HEK293T (cell line): ENCODE data around the gene MBD3L2B.

Source experiments
- CTCF ChIA-PET: fragments of 350-600 bp; formaldehyde crosslinking; extraction: SDS; loops from one replicate; lab custom pipeline; 2021; ENCODE audit warnings: antibody characterized with exemption, inconsistent platforms; lab: Yijun Ruan, JAX
- POLR2A ChIA-PET: fragments of 350-600 bp; formaldehyde crosslinking; extraction: SDS; loops from one replicate; lab custom pipeline; 2020; ENCODE audit warnings: antibody characterized with exemption, inconsistent platforms; lab: Yijun Ruan, JAX
- DNase-seq: peaks from one replicate; pipeline ENCODE4 v3.0.0; 2012; ENCODE audit warnings: mixed read lengths; ENCODE audit errors: extremely low spot score
- ARNT ChIP-seq: fragments of 450-650 bp; IDR thresholded peaks from 2 replicates; pipeline ENCODE4 v1.6.1; 2017; ENCODE audit warnings: mild to moderate bottlenecking
- BHLHE40 ChIP-seq: fragments of 450-650 bp; IDR thresholded peaks from 2 replicates; pipeline ENCODE4 v1.6.1; 2016; ENCODE audit warnings: mild to moderate bottlenecking, moderate library complexity, borderline replicate concordance
- CTBP1 ChIP-seq: fragments of 450-650 bp; IDR thresholded peaks from 2 replicates; pipeline ENCODE4 v1.6.1; 2016; ENCODE audit warnings: borderline replicate concordance
- ELF4 ChIP-seq: fragments of 450-650 bp; IDR thresholded peaks from 2 replicates; pipeline ENCODE4 v1.6.1; 2017; ENCODE audit warnings: antibody characterized with exemption
- FOXA1 ChIP-seq: fragments of 450-650 bp; IDR thresholded peaks from 2 replicates; pipeline ENCODE4 v1.6.1; 2016; ENCODE audit warnings: mild to moderate bottlenecking
- FOXK2 ChIP-seq: fragments of 450-650 bp; IDR thresholded peaks from 2 replicates; pipeline ENCODE4 v1.6.1; 2016; ENCODE audit warnings: mild to moderate bottlenecking
- FOXM1 ChIP-seq: fragments of 450-650 bp; IDR thresholded peaks from 2 replicates; pipeline ENCODE4 v1.6.1; 2017; ENCODE audit warnings: mild to moderate bottlenecking, borderline replicate concordance
- HDGF ChIP-seq: fragments of 450-650 bp; IDR thresholded peaks from 2 replicates; pipeline ENCODE4 v1.6.1; 2017; ENCODE audit warnings: antibody characterized with exemption, borderline replicate concordance
- L3MBTL2 ChIP-seq: fragments of 450-650 bp; conservative IDR thresholded peaks from 2 replicates; pipeline ENCODE4 v1.6.1; 2016; ENCODE audit warnings: mild to moderate bottlenecking
- LEF1 ChIP-seq: fragments of 450-650 bp; IDR thresholded peaks from 2 replicates; pipeline ENCODE4 v1.6.1; 2017; ENCODE audit warnings: mild to moderate bottlenecking, borderline replicate concordance
- NFRKB ChIP-seq: fragments of 450-650 bp; IDR thresholded peaks from 2 replicates; pipeline ENCODE4 v1.6.1; 2016; ENCODE audit warnings: mild to moderate bottlenecking, moderate library complexity
- SP1 ChIP-seq: fragments of 450-650 bp; IDR thresholded peaks from 2 replicates; pipeline ENCODE4 v1.6.1; 2017
- SUZ12 ChIP-seq: fragments of 450-650 bp; IDR thresholded peaks from 2 replicates; pipeline ENCODE4 v1.6.1; 2016; ENCODE audit warnings: mild to moderate bottlenecking
- TARDBP ChIP-seq: fragments of 450-650 bp; IDR thresholded peaks from 2 replicates; pipeline ENCODE4 v1.6.1; 2016
- ZNF384 ChIP-seq: fragments of 450-650 bp; IDR thresholded peaks from 2 replicates; pipeline ENCODE4 v1.6.1; 2016
- TF ChIP-seq, protein P1 (sequence below): fragments of 450-650 bp; IDR thresholded peaks from 2 replicates; pipeline ENCODE4 v1.6.1; 2016

The MBD3L2B gene

GRCh38 chr19:7018828-7019227 lies 2.4 kb downstream of the MBD3L2B start:
- DNase-seq = no peak
- CTCF ChIA-PET = no interaction called here
- POLR2A ChIA-PET = no interaction called here
- TF ChIP-seq SUZ12 (no peak), BHLHE40 (no peak), TARDBP (no peak), ELF4 (no peak), NFRKB (no peak), L3MBTL2 (no peak), FOXM1 (no peak), FOXK2 (no peak), HDGF (no peak), ZNF384 (no peak), FOXA1 (no peak)
- TF ChIP-seq, protein P1, sequence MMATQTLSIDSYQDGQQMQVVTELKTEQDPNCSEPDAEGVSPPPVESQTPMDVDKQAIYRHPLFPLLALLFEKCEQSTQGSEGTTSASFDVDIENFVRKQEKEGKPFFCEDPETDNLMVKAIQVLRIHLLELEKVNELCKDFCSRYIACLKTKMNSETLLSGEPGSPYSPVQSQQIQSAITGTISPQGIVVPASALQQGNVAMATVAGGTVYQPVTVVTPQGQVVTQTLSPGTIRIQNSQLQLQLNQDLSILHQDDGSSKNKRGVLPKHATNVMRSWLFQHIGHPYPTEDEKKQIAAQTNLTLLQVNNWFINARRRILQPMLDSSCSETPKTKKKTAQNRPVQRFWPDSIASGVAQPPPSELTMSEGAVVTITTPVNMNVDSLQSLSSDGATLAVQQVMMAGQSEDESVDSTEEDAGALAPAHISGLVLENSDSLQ = no peak

GRCh38 chr19:7013678-7014077 lies 7.6 kb downstream of the MBD3L2B start:
- TF ChIP-seq CTBP1 (no peak), NFRKB (no peak), ZNF384 (no peak), TARDBP (no peak), LEF1 (no peak), HDGF (no peak), FOXM1 (no peak), SUZ12 (no peak), ELF4 (no peak), SP1 (no peak)
- TF ChIP-seq, protein P1 = no peak
- ChIA-PET CTCF (no interaction called here), POLR2A (no interaction called here)
- no peak for DNase-seq

DNA sequence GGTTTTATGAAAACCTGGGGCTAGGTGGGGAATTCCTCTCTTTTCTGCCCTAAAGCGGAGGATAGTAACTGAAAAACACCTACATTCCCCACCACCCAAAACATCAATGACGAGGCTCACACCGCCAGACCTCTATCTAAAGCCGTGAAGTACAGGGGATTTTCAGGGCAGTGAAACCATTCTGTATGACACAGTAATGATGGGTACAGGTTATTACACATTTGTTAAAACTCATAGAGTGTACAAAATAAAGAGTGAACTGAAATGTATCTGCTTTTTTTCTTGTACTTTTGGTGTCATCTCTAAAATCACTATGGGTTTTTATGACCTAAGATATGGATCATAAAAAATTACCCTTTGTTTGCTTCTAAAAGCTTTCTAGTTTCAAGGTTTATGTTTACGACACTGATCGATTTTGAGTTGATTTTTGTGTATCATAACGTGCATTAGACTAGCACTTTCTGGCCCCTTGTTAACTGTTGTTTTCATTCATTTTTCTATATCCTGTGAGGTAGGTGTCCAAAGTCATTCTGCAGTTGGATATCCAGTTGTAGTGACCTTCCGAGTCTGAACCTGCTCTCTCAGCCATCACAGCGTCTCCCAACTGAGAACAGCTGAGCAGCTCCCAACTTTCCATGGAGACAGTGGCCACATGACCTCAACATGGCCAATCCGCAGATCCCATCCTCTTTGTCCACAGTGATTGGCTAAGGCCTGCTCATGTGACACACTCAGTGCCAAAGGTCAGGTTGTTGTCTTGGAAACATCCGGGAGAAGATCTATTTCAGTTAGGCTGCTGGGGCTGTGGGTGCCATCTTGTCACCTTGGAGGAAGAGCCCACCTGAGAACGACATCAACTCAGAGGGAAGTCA lies 10.3 kb downstream of the MBD3L2B start:
- TF ChIP-seq CTBP1 = no peak
- TF ChIP-seq ELF4 = no peak
- TF ChIP-seq, protein P1 = no peak
- TF ChIP-seq FOXM1 = no peak
- no peak for TF ChIP-seq SP1
- no peak for TF ChIP-seq LEF1
- no peak for TF ChIP-seq TARDBP
- TF ChIP-seq BHLHE40 = no peak
- TF ChIP-seq ZNF384 = no peak
- TF ChIP-seq L3MBTL2 = no peak
- no peak for TF ChIP-seq ARNT
- ChIA-PET POLR2A (no interaction called here), CTCF (no interaction called here)
- no peak for DNase-seq

DNA sequence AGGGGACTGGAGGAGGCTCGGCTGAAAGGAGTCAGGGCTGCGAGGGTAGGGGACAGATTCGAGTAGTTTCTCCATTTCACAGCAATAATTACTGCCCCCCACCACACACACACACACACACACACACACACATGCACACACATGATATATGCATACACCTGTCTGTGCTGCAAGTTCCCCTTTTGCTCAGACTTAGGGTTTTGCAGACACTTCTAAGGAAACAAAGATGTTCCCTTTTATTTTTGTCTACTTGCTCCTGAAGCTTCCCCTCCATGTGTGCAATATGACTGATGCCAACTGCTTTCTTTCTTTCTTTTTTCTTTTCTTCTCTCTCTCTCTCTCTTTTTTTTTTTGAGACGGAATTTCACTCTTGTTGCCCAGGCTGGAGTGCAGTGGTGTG lies 13.4 kb downstream of the MBD3L2B start:
- ChIA-PET CTCF (no interaction called here), POLR2A (no interaction called here)
- TF ChIP-seq FOXM1 (no peak), LEF1 (no peak), FOXK2 (no peak), SP1 (no peak), BHLHE40 (no peak), NFRKB (no peak), HDGF (no peak), CTBP1 (no peak), ELF4 (no peak), FOXA1 (no peak), L3MBTL2 (no peak), TARDBP (no peak), SUZ12 (no peak), ZNF384 (no peak)
- TF ChIP-seq, protein P1 = no peak
- DNase-seq = no peak

GRCh38 chr19:7006135-7006704 lies 15.0 kb downstream of the MBD3L2B start:
- CTCF ChIA-PET = no interaction called here
- POLR2A ChIA-PET = no interaction called here
- DNase-seq = no peak
- TF ChIP-seq ARNT = no peak
